H1 (cell line): Measurements from ENCODE around the gene CD300H. TPM values are rescaled to one million over a fixed set of nuclear protein-coding genes. Genes with fewer than 3 reads are reported as not detected.

ENCODE experiments used
- BCL11A ChIP-seq, 2 experiments: IDR thresholded peaks; one replicate each; pipeline ENCODE4 v1.6.1; 2011; ENCODE audit warnings: low read depth in 2 of 2, low read length in 2 of 2, mild to moderate bottlenecking in 2 of 2
- CEBPB ChIP-seq: IDR thresholded peaks from 2 replicates; pipeline ENCODE4 v1.6.1; 2012; ENCODE audit warnings: low read depth, low read length
- CHD7 ChIP-seq: fragments of 300-600 bp; sonication (generic); IDR thresholded peaks from 2 replicates; pipeline ENCODE4 v1.7.1; 2012; ENCODE audit warnings: low read length, moderate library complexity, mild to moderate bottlenecking, inconsistent platforms; ENCODE audit not compliant: insufficient replicate concordance
- HDAC2 ChIP-seq, 2 experiments: fragments of 300-600 bp in 1 of 2; sonication (generic) in 1 of 2; IDR thresholded peaks; 2 replicates each; pipeline ENCODE4 v1.6.1; 2011 to 2012; ENCODE audit warnings: low read depth in 2 of 2, low read length in 2 of 2, mild to moderate bottlenecking in 2 of 2, moderate library complexity in 2 of 2, borderline replicate concordance in 1 of 2, inconsistent platforms in 1 of 2
- NRF1 ChIP-seq: IDR thresholded peaks from 2 replicates; pipeline ENCODE4 v1.6.1; 2011; ENCODE audit warnings: mild to moderate bottlenecking, low read depth, low read length, improper control_type of control experiment
- POLR2AphosphoS5 ChIP-seq: IDR thresholded peaks from 2 replicates; pipeline ENCODE4 v1.6.1; 2011; ENCODE audit warnings: low read depth, low read length
- RXRA ChIP-seq: IDR thresholded peaks from 2 replicates; pipeline ENCODE4 v1.6.1; 2011; ENCODE audit warnings: low read depth, mild to moderate bottlenecking, low read length, moderate library complexity; ENCODE audit not compliant: insufficient read depth
- polyA plus RNA-seq, 7 experiments: library from polyadenylated mRNA; depleted of rRNA in 3 of 7; stranded (reverse) in 5 of 7; unstranded in 2 of 7; fragments of >200 nt in 5 of 7; fragments of 200-250 nt in 2 of 7; gene quantifications; 1 replicate in 5 of 7; 2 replicates in 1 of 7; 4 replicates in 1 of 7; pipeline versions ENCODE4 v1.2.1 to v1.2.3, GENCODE V29; 2011 to 2013; ENCODE audit warnings: missing spikeins in 2 of 7, mixed read lengths in 2 of 7
- total RNA-seq: library from RNA; stranded (reverse); fragmentation: NEBNext Ultra II Directional; extraction: Animal tissue kit (Norgen Biotek cat#: 25700); gene quantifications from 2 replicates; pipeline ENCODE4 v1.2.1, GENCODE V29; 2021

CD300H gene
- total and polyA plus RNA-seq, 2 of the 8 experiments (the other 6 are each of a cell fraction or from before 2014, with no cell fraction given), result not detected

- TF ChIP-seq CHD7, result no peak
- no peak for TF ChIP-seq NRF1
- no peak for TF ChIP-seq RXRA
- TF ChIP-seq BCL11A (IDR thresholded peaks at IDR 0.05; ENCODE audit: low read depth in 2 of 2, low read length in 2 of 2), result no peak
- TF ChIP-seq CEBPB, result no peak
- no peak for TF ChIP-seq HDAC2 (IDR thresholded peaks at IDR 0.05; ENCODE audit: borderline replicate concordance in 1 of 2, low read depth in 2 of 2, low read length in 2 of 2)
- no peak for TF ChIP-seq POLR2AphosphoS5
Observed at GRCh38 chr17:74597069-74597790, 29.9 kb upstream of the CD300H start (continued).
